Ishikawa (cell line): Measurements from ENCODE around the gene CPB1.

Source experiments
- CEBPB ChIP-seq: IDR thresholded peaks from 2 replicates; pipeline ENCODE4 v1.6.1; 2012
- CREB1 ChIP-seq: IDR thresholded peaks from 2 replicates; pipeline ENCODE4 v1.6.1; 2012; ENCODE audit warnings: low read depth
- EGR1 ChIP-seq: IDR thresholded peaks from 2 replicates; pipeline ENCODE4 v1.6.1; 2012
- EP300 ChIP-seq: IDR thresholded peaks from 2 replicates; pipeline ENCODE4 v1.6.1; 2012; ENCODE audit warnings: borderline replicate concordance
- FOXM1 ChIP-seq: IDR thresholded peaks from 2 replicates; pipeline ENCODE4 v1.6.1; 2012; ENCODE audit warnings: low read depth, borderline replicate concordance
- NFIC ChIP-seq: IDR thresholded peaks from 2 replicates; pipeline ENCODE4 v1.6.1; 2012
- RAD21 ChIP-seq: IDR thresholded peaks from 2 replicates; pipeline ENCODE4 v1.6.1; 2012; ENCODE audit warnings: low read depth
- TAF1 ChIP-seq: IDR thresholded peaks from 2 replicates; pipeline ENCODE4 v1.6.1; 2012; ENCODE audit warnings: low read depth, mild to moderate bottlenecking
- TCF12 ChIP-seq: IDR thresholded peaks from 2 replicates; pipeline ENCODE4 v1.6.1; 2012; ENCODE audit warnings: low read depth
- TEAD4 ChIP-seq: IDR thresholded peaks from 2 replicates; pipeline ENCODE4 v1.6.1; 2012
- YY1 ChIP-seq: IDR thresholded peaks from 2 replicates; pipeline ENCODE4 v1.6.1; 2012; ENCODE audit warnings: low read depth
- ZBTB7A ChIP-seq: IDR thresholded peaks from 2 replicates; pipeline ENCODE4 v1.6.1; 2012; ENCODE audit warnings: low read depth
- TF ChIP-seq, protein P1 (sequence below): IDR thresholded peaks from 2 replicates; pipeline ENCODE4 v1.6.1; 2012
- TF ChIP-seq, protein P2 (sequence below): IDR thresholded peaks from 2 replicates; pipeline ENCODE4 v1.6.1; 2012
- TF ChIP-seq, protein P3 (sequence below): IDR thresholded peaks from 2 replicates; pipeline ENCODE4 v1.6.1; 2012; ENCODE audit warnings: low read depth, mild to moderate bottlenecking

The CPB1 gene

DNA sequence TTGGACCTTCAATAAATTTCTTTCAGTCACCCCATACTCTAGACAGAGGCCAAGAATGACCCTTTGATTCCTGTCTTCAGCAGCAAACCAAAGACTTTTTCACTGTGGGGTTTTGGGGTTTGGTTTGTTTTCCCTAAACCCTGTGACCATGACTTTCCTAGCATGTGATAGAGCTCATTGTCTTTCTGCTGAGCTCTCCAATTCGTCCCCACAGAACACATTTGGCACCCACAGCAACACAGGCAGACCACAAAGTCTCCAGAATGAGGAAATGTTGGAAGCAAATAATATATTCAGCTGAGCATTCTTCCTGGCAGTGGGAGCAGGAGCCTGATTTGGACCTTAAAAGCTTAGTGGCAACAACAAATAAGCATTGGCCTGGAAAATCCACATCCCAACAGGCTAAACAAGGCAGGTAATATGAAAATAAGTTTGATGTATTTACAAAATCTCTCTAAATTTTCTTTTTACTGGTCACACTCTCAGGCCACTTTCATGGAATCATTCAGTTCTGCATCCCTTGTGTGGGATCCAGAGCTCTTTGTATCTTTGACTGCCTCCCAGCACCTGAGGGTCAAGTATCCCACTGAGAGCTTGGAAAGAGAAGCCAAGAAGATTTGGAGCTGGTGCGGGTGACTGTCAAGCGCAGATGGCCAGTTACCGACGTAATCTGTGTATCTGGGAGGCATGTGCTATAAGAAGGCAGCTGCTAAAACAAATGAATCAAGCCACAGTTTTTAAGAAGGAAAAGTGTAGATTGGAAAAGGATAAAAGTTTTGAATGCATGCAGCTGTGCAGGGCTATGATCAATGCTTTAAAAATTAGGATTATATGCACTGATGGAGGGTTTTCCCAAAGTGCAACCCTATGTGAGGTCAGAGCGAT, 36.5 kb upstream of the CPB1 start:
- TF ChIP-seq, protein P1, sequence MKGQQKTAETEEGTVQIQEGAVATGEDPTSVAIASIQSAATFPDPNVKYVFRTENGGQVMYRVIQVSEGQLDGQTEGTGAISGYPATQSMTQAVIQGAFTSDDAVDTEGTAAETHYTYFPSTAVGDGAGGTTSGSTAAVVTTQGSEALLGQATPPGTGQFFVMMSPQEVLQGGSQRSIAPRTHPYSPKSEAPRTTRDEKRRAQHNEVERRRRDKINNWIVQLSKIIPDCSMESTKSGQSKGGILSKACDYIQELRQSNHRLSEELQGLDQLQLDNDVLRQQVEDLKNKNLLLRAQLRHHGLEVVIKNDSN = no peak
- TF ChIP-seq EP300 (no peak), TCF12 (no peak), CREB1 (no peak), RAD21 (no peak), FOXM1 (no peak)

DNA sequence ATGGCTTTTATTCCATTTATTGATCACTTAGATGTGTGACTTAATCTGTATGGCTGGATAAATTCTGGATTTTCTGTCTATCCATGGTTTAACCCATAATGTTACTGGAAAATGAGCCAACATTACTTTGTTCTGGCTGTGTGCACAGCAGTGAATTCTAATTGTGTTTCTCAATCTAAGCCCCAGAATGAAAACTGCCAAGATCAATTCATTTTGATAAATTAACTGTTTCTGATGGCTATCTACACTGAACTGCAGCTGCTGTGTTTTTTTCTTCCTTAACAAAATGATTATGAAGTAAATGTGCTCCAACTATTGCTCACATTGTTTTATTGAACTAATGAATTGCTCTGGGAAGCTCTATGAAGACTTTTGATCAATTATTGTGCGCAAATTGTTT, 35.7 kb upstream of the CPB1 start:
- TF ChIP-seq TCF12 (no peak), CEBPB (no peak), YY1 (no peak), CREB1 (no peak), RAD21 (no peak), ZBTB7A (no peak), TEAD4 (no peak), FOXM1 (no peak), TAF1 (no peak), EP300 (no peak), NFIC (no peak), EGR1 (no peak)
- TF ChIP-seq, protein P2, sequence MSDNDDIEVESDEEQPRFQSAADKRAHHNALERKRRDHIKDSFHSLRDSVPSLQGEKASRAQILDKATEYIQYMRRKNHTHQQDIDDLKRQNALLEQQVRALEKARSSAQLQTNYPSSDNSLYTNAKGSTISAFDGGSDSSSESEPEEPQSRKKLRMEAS = no peak
- TF ChIP-seq, protein P3, sequence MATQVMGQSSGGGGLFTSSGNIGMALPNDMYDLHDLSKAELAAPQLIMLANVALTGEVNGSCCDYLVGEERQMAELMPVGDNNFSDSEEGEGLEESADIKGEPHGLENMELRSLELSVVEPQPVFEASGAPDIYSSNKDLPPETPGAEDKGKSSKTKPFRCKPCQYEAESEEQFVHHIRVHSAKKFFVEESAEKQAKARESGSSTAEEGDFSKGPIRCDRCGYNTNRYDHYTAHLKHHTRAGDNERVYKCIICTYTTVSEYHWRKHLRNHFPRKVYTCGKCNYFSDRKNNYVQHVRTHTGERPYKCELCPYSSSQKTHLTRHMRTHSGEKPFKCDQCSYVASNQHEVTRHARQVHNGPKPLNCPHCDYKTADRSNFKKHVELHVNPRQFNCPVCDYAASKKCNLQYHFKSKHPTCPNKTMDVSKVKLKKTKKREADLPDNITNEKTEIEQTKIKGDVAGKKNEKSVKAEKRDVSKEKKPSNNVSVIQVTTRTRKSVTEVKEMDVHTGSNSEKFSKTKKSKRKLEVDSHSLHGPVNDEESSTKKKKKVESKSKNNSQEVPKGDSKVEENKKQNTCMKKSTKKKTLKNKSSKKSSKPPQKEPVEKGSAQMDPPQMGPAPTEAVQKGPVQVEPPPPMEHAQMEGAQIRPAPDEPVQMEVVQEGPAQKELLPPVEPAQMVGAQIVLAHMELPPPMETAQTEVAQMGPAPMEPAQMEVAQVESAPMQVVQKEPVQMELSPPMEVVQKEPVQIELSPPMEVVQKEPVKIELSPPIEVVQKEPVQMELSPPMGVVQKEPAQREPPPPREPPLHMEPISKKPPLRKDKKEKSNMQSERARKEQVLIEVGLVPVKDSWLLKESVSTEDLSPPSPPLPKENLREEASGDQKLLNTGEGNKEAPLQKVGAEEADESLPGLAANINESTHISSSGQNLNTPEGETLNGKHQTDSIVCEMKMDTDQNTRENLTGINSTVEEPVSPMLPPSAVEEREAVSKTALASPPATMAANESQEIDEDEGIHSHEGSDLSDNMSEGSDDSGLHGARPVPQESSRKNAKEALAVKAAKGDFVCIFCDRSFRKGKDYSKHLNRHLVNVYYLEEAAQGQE = no peak
- TF ChIP-seq, protein P1 = no peak

DNA sequence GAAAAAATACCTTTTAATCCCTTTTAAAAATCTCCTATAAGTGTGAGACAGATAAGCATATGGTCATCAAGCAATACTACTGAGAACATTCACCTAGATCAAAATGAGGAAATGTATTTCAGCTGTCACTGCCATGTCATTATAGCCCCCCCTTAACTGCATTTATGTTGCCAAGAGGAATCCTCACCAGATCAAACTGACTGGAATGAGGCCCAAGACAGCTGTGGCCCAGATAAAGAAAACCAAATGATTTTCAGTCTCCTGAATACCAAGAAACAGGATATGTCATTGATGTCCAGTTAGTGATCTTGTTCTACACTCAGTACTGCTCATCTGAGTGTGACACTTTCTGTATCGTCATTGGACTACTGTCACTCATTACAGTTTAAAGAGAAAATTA, 35.1 kb upstream of the CPB1 start:
- TF ChIP-seq EGR1 = no peak
- TF ChIP-seq EP300 = no peak
- TF ChIP-seq, protein P1 = no peak
- no peak for TF ChIP-seq ZBTB7A
- TF ChIP-seq RAD21 = no peak
- TF ChIP-seq YY1 = no peak
- TF ChIP-seq CREB1 = no peak
- no peak for TF ChIP-seq TEAD4
- TF ChIP-seq CEBPB = no peak
- no peak for TF ChIP-seq TAF1
- no peak for TF ChIP-seq TCF12
- TF ChIP-seq, protein P2 = no peak

DNA sequence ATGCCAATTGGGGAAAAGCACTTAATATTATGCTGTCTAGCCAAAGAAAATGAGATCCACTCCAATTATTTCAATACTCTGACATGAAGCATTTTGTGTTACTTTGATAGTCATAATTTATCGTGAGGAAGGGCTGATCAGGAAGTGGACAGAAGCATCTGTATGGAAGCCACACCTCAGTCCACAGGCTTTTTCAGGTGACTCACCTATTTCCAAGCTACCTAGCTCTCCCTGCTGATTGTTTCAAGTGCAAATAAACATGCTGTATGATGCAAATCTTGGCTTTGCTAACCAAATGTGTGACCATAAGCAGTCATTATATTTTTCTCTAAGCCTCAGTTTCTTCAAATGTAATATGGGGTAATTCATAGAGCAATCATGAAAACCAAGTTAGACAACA, 30.8 kb upstream of the CPB1 start:
- TF ChIP-seq CEBPB (no peak), TCF12 (no peak), ZBTB7A (no peak), TAF1 (no peak), RAD21 (no peak), EGR1 (no peak), NFIC (no peak), YY1 (no peak), FOXM1 (no peak), TEAD4 (no peak), CREB1 (no peak), EP300 (no peak)
- TF ChIP-seq, protein P2 = no peak
- TF ChIP-seq, protein P1 = no peak
- TF ChIP-seq, protein P3 = no peak
